WTC11 (cell line): ENCODE measurements around the gene INPPL1. TPM values are rescaled to one million over a fixed set of nuclear protein-coding genes. Genes with fewer than 3 reads are reported as not detected.

ENCODE experiments used
- ATAC-seq: fragments of 200-7000 bp; cut with Tn5 transposase; 2 replicates; pipeline ENCODE4 v1.10.0; 2021; ENCODE audit warnings: mild to moderate bottlenecking, moderate library complexity
- CTCF ChIA-PET: fragments of 300-600 bp; sonication (Branson Sonifier 250); formaldehyde crosslinking; loops from one replicate; lab custom pipeline; 2021; ENCODE audit warnings: antibody characterized with exemption; lab: Charles Lee
- POLR2A ChIA-PET: fragments of 350-600 bp; sonication (Branson Sonifier 250); formaldehyde crosslinking; loops from one replicate; lab custom pipeline; 2021; ENCODE audit warnings: antibody characterized with exemption; lab: Charles Lee
- DNase-seq: peaks from one replicate; pipeline ENCODE4 v3.0.0; 2021; ENCODE audit warnings: low spot score
- H3K27ac Mint-ChIP-seq: 2 replicates; pipeline ENCODE4 v1.8.0; 2021; ENCODE audit warnings: mixed read lengths
- H3K27me3 Mint-ChIP-seq: 2 replicates; pipeline ENCODE4 v1.8.0; 2021; ENCODE audit warnings: low read depth, mild to moderate bottlenecking, moderate library complexity, mixed read lengths
- H3K36me3 Mint-ChIP-seq: 2 replicates; pipeline ENCODE4 v1.8.0; 2021; ENCODE audit warnings: mixed read lengths
- H3K4me1 Mint-ChIP-seq: 2 replicates; pipeline ENCODE4 v1.8.0; 2022; ENCODE audit warnings: mixed read lengths
- H3K4me3 Mint-ChIP-seq: 2 replicates; pipeline ENCODE4 v1.8.0; 2021; ENCODE audit warnings: mild to moderate bottlenecking, moderate library complexity, mixed read lengths
- H3K9me3 Mint-ChIP-seq: 2 replicates; pipeline ENCODE4 v1.8.0; 2021; ENCODE audit warnings: mixed read lengths
- ZNF121 ChIP-seq: sonication (generic); formaldehyde crosslinking; IDR thresholded peaks from 2 replicates; pipeline ENCODE4 v1.8.0; 2023; ENCODE audit warnings: missing genetic modification reagents
- ZNF425 ChIP-seq: fragments of 250-450 bp; sonication (Bioruptor Pico); conservative IDR thresholded peaks from 2 replicates; pipeline ENCODE4 v1.9.0; 2021; ENCODE audit warnings: mild to moderate bottlenecking
- ZNF671 ChIP-seq: fragments of 250-450 bp; sonication (Bioruptor Pico); IDR thresholded peaks from 2 replicates; pipeline ENCODE4 v1.8.0; 2021; ENCODE audit warnings: mild to moderate bottlenecking
- ZSCAN18 ChIP-seq: fragments of 250-450 bp; sonication (Bioruptor Pico); IDR thresholded peaks from 2 replicates; pipeline ENCODE4 v2.1.2; 2022; ENCODE audit warnings: mild to moderate bottlenecking, moderate library complexity
- total RNA-seq: library from RNA; stranded (reverse); gene quantifications from 3 replicates; pipeline ENCODE4 v1.2.3, GENCODE V29; 2021

INPPL1 gene
- total RNA-seq, 1 experiment from 2014 or later = 136 TPM

GRCh38 chr11:72283947-72284346 lies 59.4 kb downstream of the INPPL1 start (continued):
- TF ChIP-seq ZSCAN18 (CRISPR knock-in tag) (no peak), ZNF671 (CRISPR knock-in tag) (no peak)

- no peak for DNase-seq
- CTCF ChIA-PET = no interaction called here
- Mint-ChIP-seq H3K4me3 (no peak overlapping the region), H3K27me3 (peaks cover 14% of the 10 kb centered on the region; the same call in 1 of the 2 replicates), H3K4me1 (no peaks in the 10 kb centered on the region), H3K9me3 (no peaks in the 10 kb centered on the region), H3K27ac (no peak overlapping the region), H3K36me3 (no peaks in the 10 kb centered on the region)
- no peak for TF ChIP-seq ZNF425 (CRISPR knock-in tag)
- TF ChIP-seq ZNF121 = peak; percentile 68; the same call in 1 of the 2 replicates
- TF ChIP-seq, all 79 proteins: peak for 1
- POLR2A ChIA-PET = no interaction called here
- ATAC-seq = no peak
These were observed 62.7 kb downstream of the INPPL1 start for GRCh38 chr11:72287293-72287692.

Other genes starting within 250 kb of the INPPL1 start
- gene IL18BP, start 225.9 kb upstream of the INPPL1 start, total RNA-seq = 14.1 to 17.3 TPM (median 15.0 TPM) in 3 replicates
- 117 to 147 TPM (median 118 TPM) in 3 replicates for gene NUMA1, start 144.2 kb upstream of the INPPL1 start, total RNA-seq
- gene LRRC51, start 143.9 kb upstream of the INPPL1 start, total RNA-seq = 5.3 to 5.6 TPM (median 5.3 TPM) in 3 replicates
- 79.4 to 84.3 TPM (median 80.4 TPM) in 3 replicates for gene LAMTOR1, start 121.5 kb upstream of the INPPL1 start, total RNA-seq
- not detected in 3 replicates for gene TOMT, start 118.8 kb upstream of the INPPL1 start, total RNA-seq
- 60.2 to 75.4 TPM (median 66.1 TPM) in 3 replicates for gene ANAPC15, start 112.1 kb upstream of the INPPL1 start, total RNA-seq
- 0.25 TPM in 1 of 3 replicates, not detected in the others for gene FOLR3, start 89.0 kb upstream of the INPPL1 start, total RNA-seq
- gene FOLR1, start 32.6 kb upstream of the INPPL1 start, total RNA-seq = 0.35 to 0.87 TPM (median 0.85 TPM) in 3 replicates
- gene FOLR2, start 8.0 kb upstream of the INPPL1 start, total RNA-seq = not detected in 3 replicates
- 1.3 to 1.6 TPM (median 1.3 TPM) in 3 replicates for gene PHOX2A, start 19.4 kb downstream of the INPPL1 start, total RNA-seq
- gene CLPB, start 209.8 kb downstream of the INPPL1 start, total RNA-seq = 24.9 to 28.3 TPM (median 26.8 TPM) in 3 replicates